Mucosa of descending colon (tissue), 3 donors: Measurements from ENCODE around the gene ABHD4. TPM values are rescaled to one million over a fixed set of nuclear protein-coding genes. Genes with fewer than 3 reads are reported as not detected.

Experiments used
- ATAC-seq: fragments of 200-7000 bp; cut with Tn5 transposase; one replicate; pipeline ENCODE4 v1.9.1; 2020; ENCODE audit warnings: mild to moderate bottlenecking, moderate library complexity
- DNase-seq, 3 donors: peaks; one replicate each; pipeline ENCODE4 v3.0.0-alpha.2; 2020
- H3K36me3 ChIP-seq: fragments of 200-600 bp; one replicate; pipeline ENCODE4 v1.8.0; 2021; ENCODE audit warnings: low read depth, mild to moderate bottlenecking
- H3K4me1 ChIP-seq: fragments of 200-600 bp; one replicate; pipeline ENCODE4 v1.8.0; 2021; ENCODE audit warnings: low read depth, mild to moderate bottlenecking
- H3K4me3 ChIP-seq: fragments of 200-600 bp; one replicate; pipeline ENCODE4 v1.8.0; 2021; ENCODE audit warnings: mild to moderate bottlenecking
- H3K9me3 ChIP-seq: fragments of 200-600 bp; one replicate; pipeline ENCODE4 v1.8.0; 2021; ENCODE audit warnings: mild to moderate bottlenecking
- CTCF ChIP-seq: fragments of 200-600 bp; IDR thresholded peaks from one replicate; pipeline ENCODE4 v1.8.0; 2022; ENCODE audit warnings: antibody characterized with exemption, mild to moderate bottlenecking
- intact Hi-C, 2 donors: fragments of 100-400 bp; cut with DNase I in 1 of 2; cut with micrococcal nuclease in 1 of 2; formaldehyde crosslinking; loops; one replicate each; pipeline versions ENCODE4 v1.11.0 to v1.11.1; 2022; cut with DNase I, micrococcal nuclease
- long read RNA-seq, 2 donors: library from polyadenylated mRNA; unstranded; transcript quantifications; one replicate each; pipeline ENCODE4 v2.0.0, GENCODE V29; 2019 to 2021
- total RNA-seq, 3 donors: library from RNA; stranded (reverse); fragmentation: NEBNext Ultra II Directional in 2 of 3; extraction: Animal tissue kit (Norgen Biotek cat#: 25700) in 2 of 3; gene quantifications; one replicate each; pipeline versions ENCODE4 v1.2.1 to v1.2.4, GENCODE V29; 2021 to 2023
- donor health status: DM: no; HTN: no; CAD: no; lungs with moderate emphysema.
- donor health status: DM: no; HTN: no; CAD: no.
- donor health status: DM: no; HTN: yes; CAD: no.

The ABHD4 gene
- 10 to 100 TPM; 19.3 to 28.4 (median 26.3) TPM for total RNA-seq
- long read RNA-seq, donor 1, transcript ABHD4-203 (7 exons, 3,366 nt): major isoform, 12 of 20 reads
- long read RNA-seq, donor 1, partial matches to known transcripts: 2 of 20 reads
- long read RNA-seq, donor 1, other reads (novel, unspliced or antisense): 6 of 20 reads
- long read RNA-seq, donor 2, partial matches to known transcripts: 1 of 6 reads
- long read RNA-seq, donor 2, other reads (novel, unspliced or antisense): 1 of 6 reads

GRCh38 chr14:22598099-22598895, at the start of gene ABHD4:
ABHD4 (plus strand) TSS chr14:22598300; CDS start chr14:22598307, 7 bp downstream.
- Histone ChIP-seq H3K4me1 (peaks cover 20% of the 10 kb centered on the region), H3K36me3 (no peaks in the 10 kb centered on the region), H3K9me3 (no peaks in the 10 kb centered on the region), H3K4me3 (peak within 1 kb of the TSS; percentile 35)
- TF ChIP-seq CTCF: no peak
- intact Hi-C loops: no loop called here
- DNase-seq (peak; percentile 89 to 90 (median 90)), ATAC-seq (peak; percentile 96)

GRCh38 chr14:22549324-22549962, 48.7 kb upstream of the ABHD4 start:
- no peaks in the 10 kb centered on the region for H3K36me3 ChIP-seq
- TF ChIP-seq CTCF: no peak
- intact Hi-C loops: no loop called here
- H3K9me3 ChIP-seq: no peaks in the 10 kb centered on the region
- DNase-seq (no peak), ATAC-seq (no peak)
- peaks cover 5% of the 10 kb centered on the region for H3K4me1 ChIP-seq
- no peak overlapping the region for H3K4me3 ChIP-seq

- DNase-seq (no peak), ATAC-seq (peak; percentile 21)
- Histone ChIP-seq H3K4me1 (peaks cover 5% of the 10 kb centered on the region), H3K9me3 (no peaks in the 10 kb centered on the region), H3K4me3 (no peak overlapping the region), H3K36me3 (no peaks in the 10 kb centered on the region)
- intact Hi-C loops: no loop called here
- TF ChIP-seq CTCF: no peak
Measured at GRCh38 chr14:22549981-22550673, 48.0 kb upstream of the ABHD4 start.

GRCh38 chr14:22551605-22551997, 46.5 kb upstream of the ABHD4 start:
- DNase-seq: no peak
- Histone ChIP-seq H3K4me1 (peaks cover 9% of the 10 kb centered on the region), H3K9me3 (no peaks in the 10 kb centered on the region), H3K36me3 (no peaks in the 10 kb centered on the region), H3K4me3 (no peak overlapping the region)
- no peak for ATAC-seq
- intact Hi-C loops: no loop called here
- TF ChIP-seq CTCF: no peak

GRCh38 chr14:22552001-22552826, 45.9 kb upstream of the ABHD4 start:
- Histone ChIP-seq H3K4me1 (peaks cover 13% of the 10 kb centered on the region), H3K4me3 (no peak overlapping the region), H3K9me3 (no peaks in the 10 kb centered on the region), H3K36me3 (no peaks in the 10 kb centered on the region)
- ATAC-seq (no peak), DNase-seq (no peak)
- intact Hi-C loops: no loop called here
- no peak for TF ChIP-seq CTCF
